ENCODE data around the gene USP12. TPM values are rescaled to one million over a fixed set of nuclear protein-coding genes. Genes with fewer than 3 reads are reported as not detected.
"Not testable (repeated sequence)": the region's sequence is repeated elsewhere in the genome, so short reads cannot be mapped to it uniquely, and the experiment has no call there.

Gene USP12
- total RNA-seq, 1 experiment from 2014 or later, result 34.1 TPM

DNA sequence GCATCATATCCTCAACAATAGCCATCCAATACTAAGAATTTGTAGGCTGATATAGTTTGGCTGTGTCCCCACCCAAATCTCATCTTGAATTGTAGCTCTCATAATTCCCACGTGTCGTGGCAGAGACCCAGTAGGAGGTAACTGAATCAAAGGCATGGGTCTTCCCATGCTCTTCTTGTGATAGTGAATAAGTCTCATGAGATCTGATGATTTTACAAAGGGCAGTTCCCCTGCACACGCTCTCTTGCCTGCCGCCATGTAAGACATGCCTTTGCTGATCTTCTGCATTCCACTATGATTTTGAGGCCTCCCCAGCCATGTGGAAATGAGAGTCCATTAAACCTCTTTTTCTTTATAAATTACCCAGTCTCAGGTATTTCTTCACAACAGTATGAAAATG lies 48.2 kb downstream of the USP12 start:
- not testable (repeated sequence) for DNase-seq (ENCODE audit: low read depth)

- no peak for DNase-seq (ENCODE audit: low read depth)
Measured at GRCh38 chr13:27122036-27122435, 49.6 kb downstream of the USP12 start.

- no peak for DNase-seq (ENCODE audit: low read depth)
Measured at GRCh38 chr13:27120811-27121210, 50.8 kb downstream of the USP12 start.

DNA sequence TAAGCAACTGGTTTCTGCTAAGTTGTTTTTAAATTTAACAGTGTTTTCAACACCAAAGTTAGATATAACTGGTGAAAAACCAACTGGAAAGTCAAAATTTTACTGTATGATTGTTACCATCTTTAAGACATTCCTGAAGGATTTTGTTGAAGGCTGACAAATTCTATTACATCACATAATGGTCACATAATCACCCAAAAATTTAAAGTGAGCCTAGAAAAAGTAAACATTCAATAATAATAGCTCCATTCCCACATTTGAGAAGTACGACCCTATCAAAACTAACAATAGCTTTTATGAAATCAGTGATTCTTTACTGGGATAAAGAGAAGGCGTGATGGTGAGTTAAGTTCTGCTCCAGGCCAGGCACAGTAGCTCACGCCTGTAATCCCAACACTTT lies 51.6 kb downstream of the USP12 start:
- no peak for DNase-seq (ENCODE audit: low read depth)

DNA sequence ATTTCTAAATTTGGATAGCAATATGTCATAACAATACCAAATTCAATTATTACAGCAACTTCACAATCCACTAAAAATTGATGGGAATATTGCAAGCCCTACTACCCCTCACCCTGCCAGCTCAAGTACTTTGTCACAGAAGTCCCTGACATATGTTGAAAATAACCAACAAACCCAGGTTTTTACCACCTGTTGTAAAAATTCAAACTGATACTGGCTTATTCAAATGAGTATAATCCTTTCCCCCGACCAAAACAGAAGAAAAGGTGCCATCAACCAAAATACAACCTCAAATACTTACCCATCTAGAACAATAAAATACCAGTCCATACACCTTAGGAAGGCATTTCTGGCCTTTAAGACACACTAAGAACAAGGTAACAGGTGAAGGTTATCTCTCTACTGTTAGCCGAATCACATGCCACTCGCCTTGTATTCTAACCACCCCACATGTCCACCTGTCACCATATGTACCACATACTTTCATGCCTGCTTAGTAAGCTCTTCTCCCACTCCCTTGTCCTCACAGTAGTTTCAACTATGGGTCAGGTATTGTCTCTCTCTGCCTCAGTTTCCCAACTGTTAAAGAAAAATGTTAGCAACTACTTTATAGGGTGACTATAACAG lies 53.1 kb downstream of the USP12 start:
- no peak for DNase-seq (ENCODE audit: low read depth)

DNA sequence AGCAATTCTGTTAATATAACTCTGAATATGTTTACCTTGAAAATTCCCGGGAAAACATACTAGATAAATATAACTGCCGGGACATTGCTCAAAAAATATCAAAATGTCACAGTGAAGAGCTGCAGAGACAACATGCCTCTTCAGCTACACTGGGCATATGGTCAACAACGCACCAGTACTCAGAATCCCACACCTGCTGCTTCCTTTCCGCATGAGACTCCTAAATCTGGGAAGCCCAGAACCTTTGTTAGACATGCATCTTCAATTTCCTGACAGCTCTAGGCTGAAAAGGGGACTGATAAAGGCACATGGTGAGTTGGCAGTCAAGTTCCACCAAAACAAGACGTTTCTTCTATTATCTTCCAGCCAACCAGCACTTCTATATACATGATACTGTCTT lies 53.7 kb downstream of the USP12 start:
- DNase-seq (ENCODE audit: low read depth), result no peak

GRCh38 chr13:27117158-27117557 lies 54.5 kb downstream of the USP12 start:
- DNase-seq (ENCODE audit: low read depth), result no peak

DNA sequence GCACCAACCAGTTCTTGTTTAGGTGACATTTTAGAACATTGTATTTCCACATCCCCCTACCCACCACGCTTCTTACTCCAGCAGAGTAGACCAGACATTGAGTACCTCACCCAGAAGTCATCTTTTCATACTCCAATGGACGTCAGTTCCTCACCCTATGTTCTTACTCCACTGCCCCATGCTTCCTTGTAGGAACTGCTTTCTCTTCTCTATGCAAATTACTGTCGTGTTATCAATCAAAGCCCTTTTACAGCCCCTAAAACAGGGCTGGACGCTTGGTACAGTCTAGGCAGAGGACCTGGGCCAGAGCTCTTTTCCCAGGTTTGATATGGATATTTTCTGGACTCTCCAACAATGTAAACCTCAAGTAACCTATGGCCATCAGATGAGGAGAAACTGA lies 58.2 kb downstream of the USP12 start:
- DNase-seq (ENCODE audit: low read depth), result no peak

- no peak for DNase-seq (ENCODE audit: low read depth)
Measured at GRCh38 chr13:27112006-27112405, 59.6 kb downstream of the USP12 start.

GRCh38 chr13:27110056-27110746 lies 61.4 kb downstream of the USP12 start:
- no peak for DNase-seq (ENCODE audit: low read depth)

GRCh38 chr13:27106144-27106543 lies 65.5 kb downstream of the USP12 start:
- no peak for DNase-seq (ENCODE audit: low read depth)

GRCh38 chr13:27104606-27105005 lies 67.0 kb downstream of the USP12 start:
- no peak for DNase-seq (ENCODE audit: low read depth)

- DNase-seq (ENCODE audit: low read depth), result no peak
Measured at GRCh38 chr13:27101847-27102246, 69.8 kb downstream of the USP12 start.

- no peak for DNase-seq (ENCODE audit: low read depth)
Measured at GRCh38 chr13:27101289-27101688, 70.3 kb downstream of the USP12 start.

- DNase-seq (ENCODE audit: low read depth), result no peak
Measured at GRCh38 chr13:27097691-27098090, 73.9 kb downstream of the USP12 start.

DNA sequence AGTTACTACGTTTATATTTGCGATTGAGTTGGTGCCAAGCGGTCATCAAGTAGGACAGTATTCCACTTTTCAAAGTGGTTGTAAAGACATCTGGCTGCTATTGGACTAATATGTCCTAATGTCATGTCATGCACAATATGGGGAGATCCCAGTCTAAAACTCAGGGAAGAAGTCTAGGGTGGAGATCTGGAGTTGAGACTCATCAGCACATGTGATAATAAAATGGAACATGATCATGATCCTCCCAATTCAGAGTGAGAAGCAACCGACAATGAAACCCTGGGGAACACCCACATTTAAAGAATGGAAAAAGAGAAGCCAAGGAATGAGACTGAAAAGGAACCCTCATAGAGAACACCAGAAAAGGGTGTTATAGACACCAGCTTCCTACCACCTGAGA lies 80.2 kb downstream of the USP12 start:
- DNase-seq (ENCODE audit: low read depth), result no peak

- DNase-seq (ENCODE audit: low read depth), result no peak
Measured at GRCh38 chr13:27088619-27089018, 83.0 kb downstream of the USP12 start.

DNA sequence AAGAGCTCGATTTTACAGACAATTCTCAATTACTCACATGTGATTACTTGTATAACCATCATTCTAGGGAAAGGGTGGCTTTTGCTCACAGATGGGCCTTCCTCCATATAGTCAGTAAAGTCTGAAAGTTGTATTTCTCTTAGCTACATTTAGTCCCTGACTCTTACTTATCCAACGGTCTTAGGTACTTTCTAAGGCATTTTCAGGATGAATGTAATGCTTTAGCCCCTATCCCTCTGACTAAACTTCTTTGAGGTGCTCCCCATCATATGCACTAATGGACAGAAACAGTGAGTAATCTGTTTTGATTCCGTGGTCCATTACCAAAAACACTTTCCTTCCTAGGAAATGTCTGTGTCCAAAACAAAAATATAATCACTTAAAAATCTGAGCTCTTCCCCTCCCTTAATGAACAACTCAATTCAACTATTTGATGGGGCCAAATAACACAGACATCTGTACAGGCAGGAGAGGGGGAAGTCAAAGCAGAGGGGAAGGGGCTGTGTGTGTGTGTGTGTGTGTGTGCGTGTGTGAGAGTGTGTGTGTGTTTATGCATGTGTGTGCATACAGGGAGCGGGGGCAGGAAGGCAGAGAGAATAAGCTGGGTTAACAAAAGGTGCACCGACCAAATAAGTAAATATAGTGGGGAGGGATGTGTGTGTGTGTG lies 84.9 kb downstream of the USP12 start:
- DNase-seq (ENCODE audit: low read depth), result no peak

DNA sequence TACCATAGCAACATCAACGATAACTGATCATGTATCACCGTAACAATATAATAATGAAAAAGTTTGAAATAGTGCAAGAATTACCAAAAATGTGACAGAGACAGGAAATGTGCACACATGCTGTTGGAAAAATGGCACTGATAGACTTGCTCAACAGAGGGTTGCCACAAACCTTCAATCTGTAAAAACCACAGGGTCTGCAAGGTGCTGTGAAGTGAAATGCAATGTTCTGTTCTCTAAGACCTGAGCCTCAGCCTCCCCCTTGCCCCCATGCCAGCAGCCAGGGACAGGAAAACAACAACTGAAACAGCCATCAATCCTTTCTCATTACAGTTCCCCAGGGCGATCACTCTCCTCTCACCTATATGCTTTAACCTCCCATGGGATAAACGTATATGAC lies 88.4 kb downstream of the USP12 start:
- no peak for DNase-seq (ENCODE audit: low read depth)

DNA sequence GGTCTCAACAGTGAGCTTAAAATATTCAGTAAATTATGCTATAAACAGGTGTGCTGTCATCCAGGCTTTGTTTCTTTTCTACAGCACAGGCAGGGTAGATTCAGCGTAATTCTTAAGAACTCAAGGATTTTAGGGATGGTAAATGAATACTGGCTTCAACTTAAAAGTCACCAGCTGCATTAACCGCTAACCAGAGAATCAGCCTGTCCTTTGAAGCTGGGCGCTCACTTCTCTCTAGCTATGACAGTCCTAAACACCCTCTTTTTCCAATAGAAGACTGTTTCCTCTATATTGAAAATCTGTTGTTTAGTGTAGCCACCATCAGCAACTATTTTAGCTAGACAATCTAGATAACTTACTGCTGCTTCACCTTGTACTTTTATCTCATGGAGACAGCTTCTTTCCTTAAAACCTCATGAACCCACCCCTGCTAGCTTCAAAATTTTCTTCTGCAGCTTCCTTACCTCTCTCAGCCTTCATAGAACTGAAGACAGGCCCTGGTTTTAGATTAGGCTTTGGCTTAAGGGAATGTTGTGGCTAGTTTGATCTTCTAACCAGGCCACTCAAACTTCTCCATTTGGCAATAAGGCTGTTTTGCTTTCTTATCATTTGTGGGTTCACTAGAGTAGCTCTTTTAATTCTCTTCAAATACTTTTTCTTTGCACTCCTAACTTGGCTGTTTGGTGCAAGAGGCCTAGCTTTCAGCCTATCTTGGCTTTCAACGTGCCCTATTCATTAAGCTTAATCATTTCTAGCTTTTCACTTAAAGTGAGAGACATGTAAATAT lies 89.5 kb downstream of the USP12 start:
- DNase-seq (ENCODE audit: low read depth), result no peak

GRCh38 chr13:27080018-27080948 lies 91.3 kb downstream of the USP12 start:
- DNase-seq (ENCODE audit: low read depth), result no peak

All from HT1080 (cell line).